Activated CD4-positive, alpha-beta T cell treated with anti-CD3 and anti-CD28 coated beads, Interleukin-2, amount 50 U/mL, for 16 hours (primary cell): ENCODE data around the gene SUV39H2.
A peak's percentile ranks its signal among the peaks of the same experiment; 100 is the strongest.
"Not testable (repeated sequence)": the region's sequence is repeated elsewhere in the genome, so short reads cannot be mapped to it uniquely, and the experiment has no call there.

Experiments used
- DNase-seq: peaks from one replicate; pipeline ENCODE4 v3.0.0-alpha.2; 2020

The SUV39H2 gene

DNA sequence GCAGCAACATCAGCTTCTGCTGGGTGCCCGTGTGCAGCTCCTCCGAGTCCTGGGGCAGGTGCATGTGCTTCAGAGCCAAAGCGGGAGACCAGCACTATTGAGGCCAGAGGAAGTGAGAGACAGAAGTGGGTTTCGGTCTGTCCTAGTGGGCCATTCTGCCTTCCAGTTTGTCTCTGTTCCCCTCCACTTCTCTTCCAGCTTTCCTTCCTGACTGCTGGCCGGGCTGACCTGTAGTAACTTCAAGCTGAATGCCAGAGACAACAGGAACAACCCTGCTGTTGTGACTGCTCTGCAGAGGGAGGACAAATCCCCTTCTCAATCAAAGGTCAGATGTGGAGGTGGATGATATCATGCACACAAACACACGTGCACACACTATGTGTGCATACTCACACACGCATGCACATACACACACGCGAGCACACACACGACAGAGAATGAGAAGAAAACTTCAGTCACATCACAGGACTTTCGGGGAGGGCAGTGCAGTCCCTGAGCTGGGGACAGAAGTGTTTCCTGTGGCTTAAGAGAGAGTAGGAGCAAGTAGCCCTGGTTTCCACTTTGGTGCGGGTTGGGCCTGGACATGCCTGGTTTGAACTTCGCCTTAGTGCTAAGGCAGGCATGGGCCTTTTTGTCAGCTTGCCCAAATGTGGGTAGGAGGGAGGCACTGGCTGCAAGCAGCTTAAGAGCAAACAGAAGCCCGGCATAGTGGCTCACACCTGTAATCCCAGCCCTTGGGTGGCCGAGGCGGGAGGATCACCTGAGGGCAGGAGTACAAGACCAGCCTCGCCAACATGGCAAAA, 63.7 kb downstream of the SUV39H2 start:
- not testable (repeated sequence) for DNase-seq

DNA sequence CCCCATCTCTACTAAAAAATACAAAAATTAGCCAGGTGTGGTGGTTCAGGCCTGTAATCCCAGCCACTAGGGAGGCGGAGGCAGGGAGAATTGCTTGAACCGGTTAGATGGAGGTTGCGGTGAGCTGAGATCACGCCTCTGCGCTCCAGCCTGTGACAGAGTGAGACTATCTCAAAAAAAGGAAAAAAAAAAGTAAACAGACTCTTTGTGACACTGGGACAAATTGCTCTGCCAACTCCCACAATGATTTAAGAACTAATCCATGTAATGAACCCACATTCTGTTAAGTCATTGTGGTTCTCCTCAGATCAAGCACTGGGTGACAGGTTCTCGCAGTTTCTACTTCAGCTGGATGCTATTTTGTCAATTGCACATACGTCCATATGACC, 64.3 kb downstream of the SUV39H2 start:
- DNase-seq = not testable (repeated sequence)

DNA sequence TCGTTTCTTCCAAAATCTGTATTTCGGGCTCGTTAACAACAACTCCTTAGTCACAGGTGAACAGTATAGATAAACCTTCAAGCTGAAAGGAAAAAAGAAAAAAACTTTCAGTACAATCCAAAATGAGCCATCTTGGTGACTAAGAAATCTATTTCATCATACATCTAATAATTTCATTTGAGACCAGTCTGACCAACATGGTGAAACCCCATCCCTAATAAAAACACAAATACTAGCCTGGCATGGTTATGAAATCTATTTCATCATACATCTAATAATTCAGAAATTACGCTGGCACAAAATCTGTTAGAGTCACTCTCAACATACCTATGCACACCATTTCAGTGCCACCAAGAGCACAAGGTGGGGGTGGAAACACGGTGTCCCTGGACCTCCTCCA, 66.4 kb downstream of the SUV39H2 start:
- no peak for DNase-seq

DNA sequence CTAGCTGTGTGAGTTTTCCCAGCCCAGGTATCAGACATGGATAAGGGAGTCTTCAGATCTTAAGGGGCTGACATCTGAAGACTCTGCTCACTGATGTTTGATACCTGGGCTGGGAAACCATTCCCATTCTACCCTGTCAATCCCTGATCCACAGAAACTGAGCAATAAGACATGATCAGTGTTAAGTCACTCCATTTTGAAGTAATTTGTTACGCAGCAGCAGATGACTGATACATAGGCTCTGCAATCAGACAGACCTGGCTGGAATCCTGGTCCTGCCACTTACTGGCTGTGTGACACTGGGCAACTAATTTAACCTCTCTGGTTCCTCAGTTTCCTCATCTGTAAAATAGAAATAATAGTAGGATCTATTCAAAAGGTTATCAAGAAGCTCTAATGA, 68.6 kb downstream of the SUV39H2 start:
- no peak for DNase-seq

DNA sequence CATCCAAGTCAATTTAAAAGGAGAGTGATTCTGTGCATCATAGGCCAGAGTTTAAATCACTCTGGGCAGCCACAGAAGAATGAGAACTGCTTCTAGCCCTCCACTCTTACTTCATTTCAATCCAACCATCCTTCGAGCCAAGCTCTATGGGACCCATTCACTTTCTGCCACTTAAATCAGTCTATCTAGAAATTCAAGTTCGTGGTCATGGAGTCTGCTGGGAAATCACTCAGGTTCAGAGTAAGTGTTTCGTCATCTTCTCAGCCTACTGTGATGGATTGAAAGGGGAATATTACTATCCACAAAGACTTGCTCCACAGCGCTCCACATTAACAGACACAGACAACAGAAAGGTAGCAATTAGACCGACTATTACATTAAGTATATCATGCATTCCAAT, 70.6 kb downstream of the SUV39H2 start:
- no peak for DNase-seq

DNA sequence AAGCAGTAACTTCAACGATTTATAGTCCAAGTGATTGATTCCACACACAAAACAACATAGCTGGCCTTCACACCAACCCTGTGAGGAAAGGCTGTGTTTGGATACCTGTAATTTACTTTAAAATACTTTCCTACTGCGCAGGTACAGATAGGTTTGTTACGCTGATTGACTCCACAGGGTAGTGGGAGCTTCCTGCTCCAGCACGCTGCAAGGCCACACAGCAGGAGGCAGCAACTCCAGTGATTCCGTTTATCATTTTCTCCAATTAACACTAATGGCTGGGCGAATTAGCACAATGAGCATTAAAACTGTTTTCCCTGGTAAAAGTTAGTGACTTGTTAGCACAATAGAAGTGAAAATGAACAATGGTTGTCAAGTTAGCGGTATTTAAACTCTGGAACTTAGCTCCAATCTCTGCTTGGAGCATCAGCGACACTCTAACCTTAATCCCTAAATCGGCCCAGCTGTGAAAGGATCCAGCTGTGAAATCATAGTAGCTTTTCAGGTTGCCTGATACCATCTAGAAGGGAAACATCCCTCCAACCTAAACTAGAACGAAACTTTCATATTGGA, 74.3 kb downstream of the SUV39H2 start:
- DNase-seq = no peak

- peak; percentile 48 for DNase-seq
Observed at GRCh38 chr10:14953424-14954000, 74.8 kb downstream of the SUV39H2 start.
